Activated CD8-positive, alpha-beta memory T cell treated with anti-CD3 and anti-CD28 coated beads for 4 hours (primary cell): ENCODE results near the gene TRAFD1.

Experiments
- DNase-seq, 2 donors: peaks; one replicate each; pipeline ENCODE4 v3.0.0-alpha.2; 2020; ENCODE audit warnings: low read depth in 2 of 2

The TRAFD1 gene

GRCh38 chr12:112160611-112161010, 35.3 kb downstream of the TRAFD1 start:
- no peak for DNase-seq

- no peak for DNase-seq
Observed at GRCh38 chr12:112161711-112162110, 36.4 kb downstream of the TRAFD1 start.

- no peak for DNase-seq
Observed at GRCh38 chr12:112162241-112162790, 37.0 kb downstream of the TRAFD1 start.

GRCh38 chr12:112163056-112163455, 37.7 kb downstream of the TRAFD1 start:
- DNase-seq = no peak

- DNase-seq = no peak
Observed at GRCh38 chr12:112163471-112163991, 38.2 kb downstream of the TRAFD1 start.

- DNase-seq = no peak
Observed at GRCh38 chr12:112164011-112164660, 38.8 kb downstream of the TRAFD1 start.

GRCh38 chr12:112165624-112166023, 40.3 kb downstream of the TRAFD1 start:
- no peak for DNase-seq

GRCh38 chr12:112166051-112167015, 41.0 kb downstream of the TRAFD1 start:
- DNase-seq = no peak

GRCh38 chr12:112167031-112167461, 41.7 kb downstream of the TRAFD1 start:
- no peak for DNase-seq

- DNase-seq = no peak
Observed at GRCh38 chr12:112167718-112168525, 42.6 kb downstream of the TRAFD1 start.

GRCh38 chr12:112168561-112168971, 43.2 kb downstream of the TRAFD1 start:
- DNase-seq = no peak

GRCh38 chr12:112169161-112169872, 44.0 kb downstream of the TRAFD1 start:
- DNase-seq = no peak

GRCh38 chr12:112169966-112170365, 44.6 kb downstream of the TRAFD1 start:
- DNase-seq = no peak

- no peak for DNase-seq
Observed at GRCh38 chr12:112170376-112170775, 45.0 kb downstream of the TRAFD1 start.

GRCh38 chr12:112170971-112171596, 45.7 kb downstream of the TRAFD1 start:
- DNase-seq = no peak

- DNase-seq = no peak
Observed at GRCh38 chr12:112172556-112173324, 47.4 kb downstream of the TRAFD1 start.

GRCh38 chr12:112175361-112176155, 50.2 kb downstream of the TRAFD1 start:
- DNase-seq = no peak

- no peak for DNase-seq
Observed at GRCh38 chr12:112176321-112177010, 51.1 kb downstream of the TRAFD1 start.
